Amygdala (tissue), 56 donors: ENCODE results near the gene CD81.
"Not testable (repeated sequence)": the region's sequence is repeated elsewhere in the genome, so short reads cannot be mapped to it uniquely, and the experiment has no call there.

ENCODE experiments used
- DNase-seq, 56 donors: peaks; one replicate each; lab custom pipeline; 2025; lab: John Stamatoyannopoulos, UW

The CD81 gene

GRCh38 chr11:2355000-2355644 lies 22.0 kb upstream of the CD81 start:
- DNase-seq: no peak

GRCh38 chr11:2357246-2357645 lies 19.9 kb upstream of the CD81 start:
- DNase-seq: no peak

GRCh38 chr11:2357651-2358050 lies 19.5 kb upstream of the CD81 start:
- not testable (repeated sequence) for DNase-seq

GRCh38 chr11:2358754-2359442 lies 18.2 kb upstream of the CD81 start:
- DNase-seq: no peak

GRCh38 chr11:2359557-2359956 lies 17.6 kb upstream of the CD81 start:
- no peak for DNase-seq

GRCh38 chr11:2360081-2360642 lies 16.9 kb upstream of the CD81 start:
- no peak for DNase-seq

GRCh38 chr11:2361565-2361964 lies 15.5 kb upstream of the CD81 start:
- DNase-seq: no peak

- no peak for DNase-seq
Measured at GRCh38 chr11:2362414-2362813, 14.7 kb upstream of the CD81 start.

- no peak for DNase-seq
Measured at GRCh38 chr11:2363130-2363529, 14.0 kb upstream of the CD81 start.

GRCh38 chr11:2363577-2364370 lies 13.3 kb upstream of the CD81 start:
- no peak for DNase-seq

GRCh38 chr11:2364386-2364785 lies 12.7 kb upstream of the CD81 start:
- DNase-seq: not testable (repeated sequence)

- no peak for DNase-seq
Measured at GRCh38 chr11:2365571-2366210, 11.4 kb upstream of the CD81 start.

GRCh38 chr11:2366276-2366675 lies 10.8 kb upstream of the CD81 start:
- DNase-seq: peak in 31 of 56 donors; percentile 16 to 90 (median 55)

- peak in 5 of 56 donors; percentile 30 to 58 (median 43) for DNase-seq
Measured at GRCh38 chr11:2366733-2367132, 10.4 kb upstream of the CD81 start.

- no peak for DNase-seq
Measured at GRCh38 chr11:2367266-2368160, 9.6 kb upstream of the CD81 start.

GRCh38 chr11:2368178-2368850 lies 8.8 kb upstream of the CD81 start:
- DNase-seq: no peak

- DNase-seq: no peak
Measured at GRCh38 chr11:2368851-2369180, 8.3 kb upstream of the CD81 start.

- DNase-seq: no peak
Measured at GRCh38 chr11:2369320-2369719, 7.8 kb upstream of the CD81 start.

GRCh38 chr11:2369896-2370295 lies 7.2 kb upstream of the CD81 start:
- DNase-seq: no peak
